ENCODE results near the gene LACTBL1. TPM values are rescaled to one million over a fixed set of nuclear protein-coding genes. Genes with fewer than 3 reads are reported as not detected.

LACTBL1 gene
- total RNA-seq, 1 donor from 2014 or later = not detected

DNA sequence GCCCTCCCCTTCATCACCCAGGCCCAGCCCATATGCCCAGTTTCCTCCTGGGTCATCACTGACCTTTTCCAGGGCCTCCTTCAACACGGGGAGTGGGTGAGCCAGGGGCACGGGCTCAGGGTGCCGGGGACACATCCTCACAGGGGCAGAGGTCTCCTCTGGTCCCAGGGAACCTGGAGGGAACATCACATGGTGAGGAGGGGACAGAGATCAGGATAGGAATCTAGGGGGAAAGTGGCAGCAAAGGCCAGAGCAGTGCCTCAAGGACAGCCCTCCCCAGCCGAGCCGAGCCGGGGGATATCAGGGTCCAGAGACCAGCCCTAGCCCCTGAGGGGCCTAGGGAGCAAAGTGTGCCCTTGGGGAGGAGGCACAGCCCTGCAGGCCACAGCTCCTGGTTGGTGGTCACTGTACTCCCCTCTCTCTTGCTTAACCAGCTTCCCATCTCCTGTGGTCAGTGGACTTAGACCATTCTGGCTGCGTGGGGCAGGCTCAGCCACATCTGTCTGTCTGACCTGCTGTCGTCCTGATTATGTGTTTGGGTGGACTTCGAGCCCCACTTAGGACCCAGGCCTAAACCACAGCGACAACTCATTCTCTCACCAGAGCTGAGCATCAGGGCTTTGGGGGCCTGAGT lies 9.5 kb downstream of the LACTBL1 start:
- H3K4me2 ChIP-seq (ENCODE audit: low read length) = no peak overlapping the region
- H3K27me3 Mint-ChIP-seq (ENCODE audit: low read depth, unreplicated experiment) = peaks cover 45% of the 10 kb centered on the region
- TF ChIP-seq, protein P1, sequence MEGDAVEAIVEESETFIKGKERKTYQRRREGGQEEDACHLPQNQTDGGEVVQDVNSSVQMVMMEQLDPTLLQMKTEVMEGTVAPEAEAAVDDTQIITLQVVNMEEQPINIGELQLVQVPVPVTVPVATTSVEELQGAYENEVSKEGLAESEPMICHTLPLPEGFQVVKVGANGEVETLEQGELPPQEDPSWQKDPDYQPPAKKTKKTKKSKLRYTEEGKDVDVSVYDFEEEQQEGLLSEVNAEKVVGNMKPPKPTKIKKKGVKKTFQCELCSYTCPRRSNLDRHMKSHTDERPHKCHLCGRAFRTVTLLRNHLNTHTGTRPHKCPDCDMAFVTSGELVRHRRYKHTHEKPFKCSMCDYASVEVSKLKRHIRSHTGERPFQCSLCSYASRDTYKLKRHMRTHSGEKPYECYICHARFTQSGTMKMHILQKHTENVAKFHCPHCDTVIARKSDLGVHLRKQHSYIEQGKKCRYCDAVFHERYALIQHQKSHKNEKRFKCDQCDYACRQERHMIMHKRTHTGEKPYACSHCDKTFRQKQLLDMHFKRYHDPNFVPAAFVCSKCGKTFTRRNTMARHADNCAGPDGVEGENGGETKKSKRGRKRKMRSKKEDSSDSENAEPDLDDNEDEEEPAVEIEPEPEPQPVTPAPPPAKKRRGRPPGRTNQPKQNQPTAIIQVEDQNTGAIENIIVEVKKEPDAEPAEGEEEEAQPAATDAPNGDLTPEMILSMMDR (IDR thresholded peaks at IDR 0.05; ENCODE audit: insufficient read depth, low read depth, low read length) = no peak
- no peak for TF ChIP-seq EZH2 (IDR thresholded peaks at IDR 0.05; ENCODE audit: insufficient read depth, low read length)
- no peaks in the 10 kb centered on the region for H3K4me1 ChIP-seq (ENCODE audit: insufficient read depth, low read length)
- H3K79me2 ChIP-seq (ENCODE audit: insufficient read depth, low read length) = no peaks in the 10 kb centered on the region
- H2AFZ ChIP-seq (ENCODE audit: low read depth, low read length) = no peak overlapping the region
- no peak for DNase-seq (ENCODE audit: low read depth)
- peaks cover 5% of the 10 kb centered on the region for H3K27me3 ChIP-seq (ENCODE audit: insufficient read depth, low read length)
- no peaks in the 10 kb centered on the region for H4K20me1 ChIP-seq (ENCODE audit: insufficient read depth, low read length)
- H3K9ac ChIP-seq (ENCODE audit: low read length) = no peak overlapping the region
- peaks cover 11% of the 10 kb centered on the region for H3K9me3 Mint-ChIP-seq (ENCODE audit: unreplicated experiment)
- no peaks in the 10 kb centered on the region for H3K36me3 Mint-ChIP-seq (ENCODE audit: low read depth, unreplicated experiment)
- H3K27ac Mint-ChIP-seq (ENCODE audit: unreplicated experiment) = no peak overlapping the region
- H3K36me3 ChIP-seq (ENCODE audit: insufficient read depth, low read length) = no peaks in the 10 kb centered on the region
- no peaks in the 10 kb centered on the region for H3K4me1 Mint-ChIP-seq (ENCODE audit: low read depth, unreplicated experiment)
- H3K4me3 ChIP-seq (ENCODE audit: insufficient read depth, low read depth, low read length) = no peak overlapping the region
- no peak overlapping the region for H3K4me3 Mint-ChIP-seq (ENCODE audit: unreplicated experiment)
- H3K27ac ChIP-seq (ENCODE audit: low read depth, low read length) = no peak overlapping the region
- FAIRE-seq = no peak
- peaks cover 9% of the 10 kb centered on the region for H3K9me3 ChIP-seq (ENCODE audit: insufficient read depth, low read depth, low read length)

DNA sequence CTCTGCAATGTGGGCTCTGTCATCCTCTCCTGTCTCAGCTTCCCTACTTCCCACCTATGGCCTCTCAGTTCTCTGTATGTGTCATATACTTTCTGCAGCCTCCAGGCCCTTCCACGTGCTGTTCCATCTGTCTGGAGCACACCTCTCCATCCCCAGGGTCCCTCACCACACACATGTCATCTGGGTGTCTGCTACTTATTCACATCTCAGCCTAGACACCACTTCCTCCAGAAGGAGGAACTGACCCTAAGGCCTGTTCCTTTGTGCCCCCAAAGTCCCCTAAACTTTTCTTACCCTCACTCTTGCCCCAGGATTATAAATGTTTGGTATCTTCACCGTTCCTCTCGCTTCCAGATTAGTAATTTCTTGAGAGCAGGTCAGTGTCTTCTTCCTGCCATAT lies 10.1 kb downstream of the LACTBL1 start:
- Histone ChIP-seq H3K27ac (ENCODE audit: low read depth, low read length) (no peak overlapping the region), H3K27me3 (ENCODE audit: insufficient read depth, low read length) (peaks cover 3% of the 10 kb centered on the region), H3K4me1 (ENCODE audit: insufficient read depth, low read length) (no peaks in the 10 kb centered on the region), H3K79me2 (ENCODE audit: insufficient read depth, low read length) (no peaks in the 10 kb centered on the region), H3K4me3 (ENCODE audit: insufficient read depth, low read depth, low read length) (no peak overlapping the region), H3K36me3 (ENCODE audit: insufficient read depth, low read length) (no peaks in the 10 kb centered on the region), H3K4me2 (ENCODE audit: low read length) (no peak overlapping the region), H3K9me3 (ENCODE audit: insufficient read depth, low read depth, low read length) (peaks cover 9% of the 10 kb centered on the region), H2AFZ (ENCODE audit: low read depth, low read length) (no peak overlapping the region), H3K9ac (ENCODE audit: low read length) (no peak overlapping the region), H4K20me1 (ENCODE audit: insufficient read depth, low read length) (no peaks in the 10 kb centered on the region)
- Mint-ChIP-seq H3K4me3 (ENCODE audit: unreplicated experiment) (no peak overlapping the region), H3K9me3 (ENCODE audit: unreplicated experiment) (peaks cover 11% of the 10 kb centered on the region), H3K4me1 (ENCODE audit: low read depth, unreplicated experiment) (no peaks in the 10 kb centered on the region), H3K27me3 (ENCODE audit: low read depth, unreplicated experiment) (peaks cover 41% of the 10 kb centered on the region), H3K27ac (ENCODE audit: unreplicated experiment) (no peak overlapping the region), H3K36me3 (ENCODE audit: low read depth, unreplicated experiment) (no peaks in the 10 kb centered on the region)
- DNase-seq (ENCODE audit: low read depth) = no peak
- no peak for FAIRE-seq
- TF ChIP-seq, protein P1 (IDR thresholded peaks at IDR 0.05; ENCODE audit: insufficient read depth, low read depth, low read length) = no peak
- TF ChIP-seq EZH2 (IDR thresholded peaks at IDR 0.05; ENCODE audit: insufficient read depth, low read length) = no peak
